Ureter (tissue), 1 donor: ENCODE measurements around the gene HTRA3. TPM values are rescaled to one million over a fixed set of nuclear protein-coding genes. Genes with fewer than 3 reads are reported as not detected.

Source experiments
- DNase-seq: peaks from one replicate; pipeline ENCODE4 v3.0.0-alpha.2; 2020; ENCODE audit warnings: low spot score
- total RNA-seq: library from RNA; stranded (reverse); gene quantifications from one replicate; pipeline ENCODE4 v1.2.4, GENCODE V29; 2023
- donor health status: DM: yes; HTN: yes; CAD: no.

The HTRA3 gene
- total RNA-seq, 1 donor from 2014 or later = 17.5 TPM

DNA sequence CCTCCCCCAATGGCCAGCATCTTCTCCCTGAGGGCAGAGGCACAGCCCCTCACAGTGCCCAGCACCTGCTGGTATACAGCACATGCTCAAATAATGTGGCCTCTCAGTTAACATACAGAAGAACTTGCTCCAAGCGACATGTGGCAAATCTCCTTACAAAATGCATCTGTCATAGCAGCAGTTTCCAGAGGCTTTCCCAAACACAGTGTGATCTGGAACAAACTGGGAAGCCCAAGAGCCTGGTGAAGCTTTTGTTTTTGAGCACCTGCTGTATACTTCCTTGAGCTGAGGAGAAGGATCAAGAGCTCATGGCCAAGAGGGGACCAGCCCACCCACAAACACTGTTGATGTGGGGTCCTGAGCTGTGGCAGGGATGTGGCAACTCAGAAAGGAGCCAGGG lies 34.8 kb upstream of the HTRA3 start:
- no peak for DNase-seq

DNA sequence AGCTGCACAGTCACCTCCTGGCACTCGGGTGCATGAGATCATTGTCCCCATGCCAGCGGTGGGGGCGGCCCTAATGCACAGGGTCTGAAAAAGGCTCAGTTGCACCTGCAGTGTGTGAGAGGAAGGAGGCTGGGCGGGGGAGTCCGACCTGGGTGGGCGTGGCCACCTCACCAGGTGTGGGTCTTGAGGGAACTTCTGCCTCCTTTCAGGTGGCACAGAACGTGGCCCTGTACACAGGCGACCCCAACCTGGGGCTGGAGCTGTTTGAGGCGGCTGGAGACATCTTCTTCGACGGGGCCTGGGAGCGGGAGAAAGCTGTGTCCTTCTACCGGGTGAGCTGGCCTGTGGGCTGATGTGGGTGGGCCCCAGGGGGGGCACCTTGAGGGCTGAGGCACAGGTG lies 34.3 kb upstream of the HTRA3 start:
- no peak for DNase-seq

DNA sequence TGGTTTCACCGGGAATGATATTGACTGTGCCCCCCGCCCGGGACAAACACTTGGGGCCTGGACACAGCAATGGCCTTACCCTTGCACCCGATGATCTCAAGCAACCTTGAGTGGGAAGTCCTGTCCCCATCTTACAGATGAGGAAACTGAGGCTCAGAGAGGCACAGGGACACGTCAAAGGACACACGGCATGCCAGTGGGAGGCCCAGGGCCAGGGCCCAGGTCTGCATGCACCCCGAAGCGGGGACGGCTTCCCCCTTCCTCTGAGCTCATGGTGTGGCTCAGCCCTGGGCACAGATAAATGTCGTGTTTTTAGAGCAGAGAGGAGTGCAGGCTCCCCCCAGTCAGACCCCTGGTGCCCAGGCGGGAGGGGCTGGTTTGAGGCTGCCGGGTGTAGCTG lies 33.9 kb upstream of the HTRA3 start:
- no peak for DNase-seq

DNA sequence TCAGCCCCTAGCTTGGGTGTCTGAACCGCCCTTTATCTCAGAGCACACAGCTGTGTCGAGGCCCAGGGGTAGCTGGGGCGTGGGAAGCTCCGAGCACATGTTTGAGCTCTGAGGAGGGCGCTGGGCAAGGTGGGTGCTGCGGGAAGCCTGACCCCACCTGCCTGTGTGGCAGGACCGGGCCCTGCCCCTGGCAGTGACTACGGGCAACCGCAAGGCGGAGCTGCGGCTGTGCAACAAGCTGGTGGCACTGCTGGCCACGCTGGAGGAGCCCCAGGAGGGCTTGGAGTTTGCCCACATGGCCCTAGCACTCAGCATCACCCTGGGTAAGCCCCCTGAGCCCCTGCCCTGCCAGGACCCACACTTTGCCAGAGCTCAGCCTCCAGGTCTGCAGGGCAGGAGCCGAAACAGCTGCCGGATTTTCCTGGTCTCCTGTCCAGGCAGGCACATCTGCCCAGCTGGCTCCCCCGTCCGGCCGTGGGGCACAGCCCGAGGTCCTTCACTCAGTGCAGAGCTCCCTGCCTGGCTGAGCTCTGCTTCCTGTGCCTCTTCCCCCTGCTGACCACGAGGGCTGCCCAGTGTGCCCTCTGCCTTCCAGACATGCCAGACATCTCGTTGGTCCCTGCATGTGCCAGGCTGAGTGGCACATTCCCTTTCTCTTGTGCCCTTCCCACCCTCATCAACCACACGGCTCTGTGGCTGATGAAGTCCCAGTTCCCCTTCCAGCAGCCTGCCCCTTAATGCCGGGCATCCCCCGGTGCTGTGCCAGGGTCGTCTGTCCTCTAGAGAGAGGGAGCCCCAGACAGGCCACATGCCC lies 33.2 kb upstream of the HTRA3 start:
- no peak for DNase-seq

DNA sequence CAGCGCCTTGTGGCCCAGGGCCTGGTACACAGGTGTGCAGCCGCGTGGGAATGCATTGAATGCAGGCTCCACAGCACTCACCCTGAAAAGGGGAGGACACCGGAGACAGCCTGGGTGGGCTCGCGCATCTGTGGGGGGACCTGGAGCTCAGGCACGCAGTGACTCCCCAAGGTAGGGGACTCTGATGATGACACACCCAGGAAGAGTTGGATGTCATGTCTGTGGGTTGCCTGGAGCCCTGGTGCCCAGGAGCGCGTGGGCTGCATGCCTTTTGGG lies 32.7 kb upstream of the HTRA3 start:
- no peak for DNase-seq

DNA sequence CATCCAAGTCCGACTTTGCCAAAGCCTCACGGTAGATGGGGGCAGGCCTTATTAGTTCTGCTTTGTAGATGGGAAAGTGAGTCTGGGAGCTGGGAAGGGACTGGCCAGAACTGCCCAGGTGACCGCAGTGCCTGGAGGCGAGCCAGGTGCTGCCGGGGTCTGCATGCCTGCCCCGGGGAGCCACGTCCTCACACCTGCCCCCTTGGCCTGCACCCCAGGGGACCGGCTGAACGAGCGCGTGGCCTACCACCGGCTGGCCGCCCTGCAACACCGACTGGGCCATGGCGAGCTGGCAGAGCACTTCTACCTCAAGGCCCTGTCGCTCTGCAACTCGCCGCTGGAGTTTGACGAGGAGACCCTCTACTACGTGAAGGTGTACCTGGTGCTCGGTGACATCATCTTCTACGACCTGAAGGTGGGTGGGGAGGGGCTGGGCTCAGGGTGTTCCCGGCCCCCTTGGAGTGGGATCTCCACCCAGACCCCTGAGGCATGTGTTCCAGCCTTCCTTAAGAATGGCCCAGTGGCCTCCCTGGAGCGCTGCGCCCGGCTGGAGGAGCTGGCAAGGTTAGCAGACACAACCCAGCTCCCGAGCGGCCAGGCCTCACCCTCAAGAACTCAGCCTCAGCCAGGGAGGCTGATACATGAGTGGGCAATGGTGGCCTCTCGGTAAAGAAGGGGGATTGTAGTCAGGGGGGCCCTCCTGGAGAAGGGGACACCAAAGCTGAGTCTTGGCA lies 32.1 kb upstream of the HTRA3 start:
- no peak for DNase-seq

DNA sequence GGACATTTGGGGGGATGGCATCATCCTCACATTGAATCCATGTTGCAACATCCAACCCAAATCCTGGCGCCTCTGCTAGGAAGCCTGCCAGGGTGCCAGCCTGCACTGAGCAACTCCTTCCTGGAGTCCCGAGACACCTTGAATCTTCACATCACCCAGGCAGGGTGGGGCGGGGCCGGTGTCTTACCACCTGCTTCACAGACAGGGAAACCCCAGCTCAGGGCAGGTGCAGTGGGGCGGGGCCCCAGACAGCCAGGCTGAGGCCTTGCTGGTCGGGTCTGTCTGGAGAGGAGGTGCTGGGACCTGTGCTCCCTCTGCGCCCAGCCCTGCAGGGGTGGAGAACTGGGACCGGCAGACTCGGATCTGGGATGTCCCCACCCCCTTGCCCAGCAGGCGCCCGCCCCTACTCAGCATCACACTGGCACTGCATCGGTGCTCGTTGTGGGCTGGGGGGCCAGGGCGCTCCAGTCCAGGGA lies 31.5 kb upstream of the HTRA3 start:
- DNase-seq = no peak

DNA sequence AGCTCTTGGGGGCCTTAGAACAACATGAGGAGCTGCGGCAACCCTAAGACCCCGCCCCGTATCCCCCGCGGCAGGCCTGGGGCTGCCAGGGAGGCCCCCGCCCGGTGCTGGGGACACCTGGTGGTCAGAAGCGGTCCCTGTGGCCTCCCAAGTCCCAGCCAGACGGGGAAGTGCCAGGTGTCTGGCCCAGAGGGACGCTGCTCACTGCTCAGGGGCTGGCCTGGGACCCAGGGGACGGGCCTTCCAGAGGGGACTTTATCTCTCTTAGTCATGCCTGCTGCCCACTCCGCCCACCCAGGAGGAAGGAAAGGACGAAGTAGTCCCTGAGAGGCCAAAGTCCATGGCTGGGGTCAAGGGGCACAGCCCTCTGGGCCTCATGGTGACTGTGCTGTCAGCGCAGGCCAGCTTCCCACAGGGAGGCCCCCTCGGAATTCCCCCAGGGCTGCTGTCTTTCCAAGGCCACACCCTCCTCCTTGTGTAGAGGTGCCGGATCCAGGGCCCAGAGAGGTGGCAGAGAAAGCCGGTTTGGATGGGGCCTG lies 31.0 kb upstream of the HTRA3 start:
- DNase-seq = no peak

DNA sequence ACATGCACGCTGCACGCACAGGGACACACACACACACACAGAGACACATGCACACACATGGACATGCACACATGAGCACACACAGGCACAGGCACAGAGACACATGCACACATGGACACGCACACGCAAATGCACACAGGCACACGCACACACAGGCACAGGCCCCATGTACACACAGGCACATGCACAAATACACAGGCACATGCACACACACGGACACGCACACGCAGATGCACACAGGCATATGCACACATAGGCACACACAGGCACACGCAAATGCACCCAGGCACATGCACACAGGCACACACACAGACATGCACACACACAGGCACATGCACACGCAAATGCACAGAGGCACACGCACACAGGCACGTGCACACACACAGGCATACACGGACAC lies 30.3 kb upstream of the HTRA3 start:
- no peak for DNase-seq

DNA sequence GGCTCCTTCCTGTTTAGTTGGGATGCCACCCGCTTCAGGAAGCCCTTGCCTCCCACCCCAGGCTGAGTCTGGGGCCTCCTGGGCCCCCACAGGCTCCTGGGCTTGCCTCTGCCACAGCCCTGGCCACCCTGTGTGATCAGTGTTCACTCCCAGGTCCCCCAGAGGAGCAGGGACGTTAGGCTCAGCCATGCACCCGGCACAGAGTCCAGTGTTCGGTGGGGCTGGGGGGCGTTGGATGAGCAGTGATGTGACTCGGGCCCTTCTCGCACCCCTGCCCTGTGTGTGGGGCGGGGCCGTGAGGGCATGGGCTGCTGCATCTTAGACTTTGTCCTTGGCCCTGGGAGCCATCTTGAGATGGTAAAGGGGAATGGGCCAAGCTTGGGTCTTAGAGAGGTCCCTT lies 29.9 kb upstream of the HTRA3 start:
- no peak for DNase-seq

DNA sequence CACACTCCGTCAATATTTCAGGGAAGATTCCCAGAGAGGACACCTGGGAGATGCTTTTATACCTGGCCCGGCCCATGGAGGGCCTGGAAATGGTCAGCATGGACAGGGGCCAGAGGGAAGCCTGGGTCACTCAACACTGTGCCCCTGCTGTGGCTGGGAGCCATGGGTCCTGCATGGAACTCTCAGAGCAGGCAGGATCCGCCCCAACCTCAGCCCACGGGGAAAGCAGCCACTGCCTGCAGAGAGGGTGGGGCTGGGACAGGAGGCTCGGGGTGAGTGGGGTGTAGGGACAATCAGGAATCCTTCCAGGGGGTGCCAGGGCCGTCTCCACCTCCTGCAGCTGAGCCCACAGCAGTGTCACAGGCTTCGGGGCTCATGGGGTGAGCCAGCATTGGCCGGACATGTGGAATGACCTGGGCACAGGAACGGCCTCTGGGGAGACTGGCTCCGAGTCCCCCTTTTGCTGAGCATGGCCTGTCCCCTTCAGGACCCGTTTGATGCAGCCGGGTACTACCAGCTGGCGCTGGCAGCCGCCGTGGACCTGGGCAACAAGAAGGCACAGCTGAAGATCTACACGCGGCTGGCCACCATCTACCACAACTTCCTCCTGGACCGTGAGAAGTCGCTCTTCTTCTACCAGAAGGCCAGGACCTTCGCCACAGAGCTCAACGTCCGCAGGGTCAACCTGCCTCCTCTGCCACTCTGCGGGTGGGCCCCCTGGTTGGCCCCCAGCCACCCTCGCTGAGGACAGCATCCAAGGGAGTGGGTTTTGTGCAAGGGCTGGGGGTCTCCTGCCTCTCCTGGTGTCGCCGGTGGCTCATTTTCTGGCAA lies 29.1 kb upstream of the HTRA3 start:
- DNase-seq = no peak

DNA sequence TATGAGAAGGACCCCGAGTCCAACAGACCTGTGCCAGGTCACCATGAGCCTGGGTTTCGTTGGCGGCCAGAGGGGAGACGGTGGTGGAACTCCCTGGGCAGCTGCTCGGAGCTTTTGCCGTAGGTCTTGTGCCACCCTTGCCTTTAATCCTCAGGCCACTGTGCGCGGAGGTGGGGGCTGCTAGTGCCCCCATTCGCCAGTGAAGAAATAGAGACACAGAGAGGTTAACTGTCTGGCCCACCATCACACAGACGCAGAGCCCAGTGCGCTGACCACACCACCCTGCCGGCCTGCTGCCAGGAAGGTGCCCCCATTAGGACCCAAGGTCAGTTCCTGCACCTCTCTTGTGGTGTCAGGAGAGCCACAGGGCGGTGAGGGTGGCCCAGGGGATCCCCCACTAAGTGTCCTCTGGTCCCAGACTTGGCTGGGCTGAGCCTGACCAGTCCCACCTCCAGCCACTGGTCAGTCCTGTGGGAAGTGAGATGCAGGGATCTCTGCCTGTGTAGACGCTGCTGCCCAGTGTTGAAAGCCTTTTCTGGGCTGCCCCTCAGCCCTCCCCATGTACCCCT lies 28.3 kb upstream of the HTRA3 start:
- no peak for DNase-seq

DNA sequence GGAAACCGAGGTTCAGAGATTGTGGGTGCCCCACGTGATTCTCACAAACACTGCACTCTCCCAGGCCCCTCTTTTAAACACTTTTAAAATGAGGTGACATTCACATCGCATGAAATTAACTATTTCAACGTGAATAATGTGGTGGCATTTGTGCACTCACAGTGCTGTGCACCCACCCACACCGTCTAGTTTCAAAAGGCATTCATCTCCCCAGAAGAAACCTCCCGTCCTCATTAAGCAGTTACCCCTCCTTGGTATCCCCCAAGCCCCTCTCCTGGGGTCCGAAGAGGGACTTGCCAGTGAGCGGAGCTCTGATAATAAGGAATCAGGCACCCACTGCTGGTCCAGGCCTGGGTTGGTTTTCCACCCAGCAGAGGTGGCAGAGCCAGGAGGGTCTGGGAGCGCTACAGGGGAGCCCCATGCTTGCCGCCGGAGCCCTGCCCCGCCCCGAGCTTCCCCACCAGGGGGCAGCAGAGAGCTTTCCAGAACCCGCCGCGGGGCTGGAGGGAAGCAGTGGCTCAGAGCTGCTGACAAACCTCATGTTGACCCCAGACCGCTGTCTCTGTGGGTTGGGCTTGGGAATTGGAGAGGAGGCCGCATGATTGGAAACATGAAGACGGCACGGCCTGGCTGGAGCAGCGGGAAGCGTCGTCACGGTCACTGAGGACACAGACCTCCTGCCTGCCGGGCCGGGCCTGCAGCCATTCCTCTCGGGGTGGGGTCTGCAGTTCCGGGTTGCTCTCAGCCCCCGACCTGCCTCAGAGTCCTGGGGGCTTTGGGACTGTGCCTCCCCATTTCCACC lies 27.5 kb upstream of the HTRA3 start:
- DNase-seq = peak; percentile 90

DNA sequence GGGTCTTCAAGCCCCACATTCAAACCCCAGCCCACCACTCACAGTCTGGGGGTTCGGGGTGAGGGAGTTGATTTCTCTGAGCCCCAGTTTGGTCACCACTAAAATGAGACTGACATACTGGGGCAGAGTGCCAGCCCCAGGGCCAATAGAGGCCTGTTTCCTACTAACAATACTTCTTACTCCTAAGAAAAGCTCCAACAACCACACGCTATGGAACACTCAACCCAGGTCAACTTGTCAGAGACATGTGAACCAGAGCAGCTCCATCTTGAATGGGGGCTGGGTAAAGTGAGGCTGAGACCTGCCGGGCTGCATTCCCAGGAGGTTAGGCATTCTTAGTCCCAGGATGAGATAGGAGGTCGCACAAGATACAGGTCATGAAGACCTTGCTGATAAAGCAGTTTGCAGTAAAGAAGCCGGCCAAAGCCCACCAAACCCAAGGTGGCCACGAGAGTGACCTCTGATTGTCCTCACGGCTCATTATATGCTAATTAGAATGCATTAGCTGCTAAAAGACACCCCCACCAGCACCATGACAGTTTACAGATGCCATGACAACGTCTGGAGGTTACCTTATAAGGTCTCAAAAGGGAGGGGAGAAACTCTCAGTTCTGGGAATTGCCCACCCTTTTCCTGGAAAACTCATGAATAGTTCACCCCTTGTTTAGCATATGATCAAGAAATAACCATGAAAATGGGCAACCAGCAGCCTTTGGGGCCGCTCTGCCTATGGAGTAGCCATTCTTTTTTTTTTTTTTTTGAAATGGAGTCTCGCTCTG lies 26.6 kb upstream of the HTRA3 start:
- DNase-seq = no peak

DNA sequence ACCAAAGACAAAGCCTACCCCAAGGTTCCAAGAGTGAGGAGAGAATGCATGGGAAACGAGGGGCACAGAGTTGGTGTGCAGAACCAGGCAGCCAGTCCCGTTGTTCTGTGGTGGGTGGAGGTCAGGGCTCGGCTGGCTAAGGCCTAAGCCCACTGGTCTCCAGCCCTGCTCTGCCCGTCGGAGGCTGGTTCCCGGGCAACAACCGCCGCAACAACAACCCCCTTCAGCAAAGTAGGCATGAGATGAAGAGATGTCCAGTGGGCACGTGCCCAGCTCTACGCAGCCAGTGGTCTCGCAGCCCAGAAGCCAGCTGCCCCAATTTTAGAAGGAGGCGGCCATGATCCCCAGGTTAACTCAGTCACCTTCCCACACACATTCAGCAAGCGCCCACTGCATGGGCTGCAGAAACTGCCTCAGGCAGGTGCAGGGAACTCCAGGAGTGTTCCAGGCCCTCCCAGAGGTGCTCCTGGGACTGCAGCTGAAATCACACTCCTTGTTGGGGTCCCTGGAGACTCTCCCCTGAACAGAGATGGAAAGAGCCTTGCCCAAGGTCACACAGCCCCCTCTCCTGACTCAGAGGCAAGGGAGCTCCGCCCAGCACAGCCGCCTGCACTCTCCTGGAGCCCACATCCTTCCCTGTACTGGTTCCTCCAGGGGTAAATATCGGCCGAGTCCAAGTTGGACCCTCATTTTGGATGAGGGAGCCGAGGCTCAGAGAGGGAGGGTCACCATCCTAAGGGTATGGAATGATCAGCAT lies 25.4 kb upstream of the HTRA3 start:
- DNase-seq = no peak

DNA sequence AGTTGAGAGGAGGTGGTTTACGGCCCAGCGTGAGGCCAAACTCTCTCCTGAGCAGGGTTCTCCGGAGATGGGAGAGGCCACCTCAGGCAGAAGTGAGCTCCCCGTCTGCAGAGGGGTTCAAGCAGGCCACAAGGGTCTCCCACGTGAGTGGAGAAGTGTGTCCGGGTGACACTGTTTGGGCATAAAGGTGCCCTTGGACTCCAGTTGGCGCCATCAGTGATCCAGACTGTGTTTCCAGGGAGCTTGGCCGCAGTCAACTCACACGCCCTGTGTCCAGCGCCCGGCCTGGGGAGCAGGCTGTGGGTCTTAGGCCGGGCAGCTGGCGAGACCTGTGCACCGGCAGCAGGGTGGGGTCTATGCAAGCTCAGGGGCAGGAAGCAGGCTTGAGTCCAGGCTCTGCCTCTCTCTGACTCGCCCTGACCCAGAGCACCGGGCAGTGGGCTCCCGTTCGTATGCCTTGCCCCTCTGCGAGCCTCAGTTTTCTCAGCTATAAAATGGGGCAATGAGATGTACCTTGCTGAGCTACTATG lies 24.6 kb upstream of the HTRA3 start:
- DNase-seq = no peak

DNA sequence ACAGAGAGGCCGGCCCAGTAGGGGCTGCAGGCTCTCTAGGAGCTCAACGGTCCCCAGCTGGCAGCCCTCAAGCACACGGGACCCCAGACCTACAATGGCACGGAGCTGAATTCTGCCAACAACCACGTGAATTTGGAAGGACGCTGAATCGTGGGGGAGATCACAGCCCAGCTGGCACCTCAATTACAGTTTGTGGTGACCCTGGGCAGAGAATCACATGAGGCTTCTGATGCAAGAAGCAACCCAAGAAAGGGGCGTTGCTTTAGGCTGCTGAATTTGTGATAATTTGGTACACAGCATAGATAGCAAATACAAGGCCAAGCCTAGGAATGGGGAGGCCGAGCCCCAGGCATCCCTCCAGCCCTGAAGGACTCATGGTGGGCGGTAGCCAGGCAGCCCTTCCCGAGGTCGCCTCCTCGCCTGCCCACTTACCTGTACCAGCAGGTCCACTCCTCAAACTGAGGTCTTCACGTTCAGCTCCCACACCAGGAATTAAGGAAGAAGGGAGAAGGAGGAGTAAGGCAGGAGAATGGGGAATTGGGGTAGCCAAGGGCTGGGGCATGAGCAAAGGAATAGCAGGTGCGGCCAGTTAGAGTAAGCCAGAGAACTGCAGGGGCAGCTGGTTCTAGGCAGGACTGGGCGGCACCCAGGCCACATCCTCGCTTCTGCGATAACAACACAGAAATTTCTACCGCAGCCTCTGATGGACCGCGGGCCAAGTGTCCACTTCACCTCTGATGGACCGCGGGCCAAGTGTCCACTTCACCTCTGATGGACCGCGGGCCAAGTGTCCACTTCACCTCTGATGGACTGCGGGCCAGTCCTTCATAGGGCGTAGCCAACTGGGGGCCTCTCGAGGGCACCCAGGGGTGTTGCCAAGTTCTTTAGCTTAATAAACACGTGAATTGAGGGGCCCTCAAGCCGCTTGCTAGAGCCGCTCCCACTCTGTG lies 23.4 kb upstream of the HTRA3 start:
- DNase-seq = no peak
